WTC11 (cell line): Measurements from ENCODE around the gene TMEM97. TPM values are rescaled to one million over a fixed set of nuclear protein-coding genes. Genes with fewer than 3 reads are reported as not detected.

Source experiments
- ATAC-seq: fragments of 200-7000 bp; cut with Tn5 transposase; 2 replicates; pipeline ENCODE4 v1.10.0; 2021; ENCODE audit warnings: mild to moderate bottlenecking, moderate library complexity
- CTCF ChIA-PET: fragments of 300-600 bp; sonication (Branson Sonifier 250); formaldehyde crosslinking; loops from one replicate; lab custom pipeline; 2021; ENCODE audit warnings: antibody characterized with exemption; lab: Charles Lee
- POLR2A ChIA-PET: fragments of 350-600 bp; sonication (Branson Sonifier 250); formaldehyde crosslinking; loops from one replicate; lab custom pipeline; 2021; ENCODE audit warnings: antibody characterized with exemption; lab: Charles Lee
- DNase-seq: peaks from one replicate; pipeline ENCODE4 v3.0.0; 2021; ENCODE audit warnings: low spot score
- H3K27ac Mint-ChIP-seq: 2 replicates; pipeline ENCODE4 v1.8.0; 2021; ENCODE audit warnings: mixed read lengths
- H3K27me3 Mint-ChIP-seq: 2 replicates; pipeline ENCODE4 v1.8.0; 2021; ENCODE audit warnings: low read depth, mild to moderate bottlenecking, moderate library complexity, mixed read lengths
- H3K36me3 Mint-ChIP-seq: 2 replicates; pipeline ENCODE4 v1.8.0; 2021; ENCODE audit warnings: mixed read lengths
- H3K4me1 Mint-ChIP-seq: 2 replicates; pipeline ENCODE4 v1.8.0; 2022; ENCODE audit warnings: mixed read lengths
- H3K4me3 Mint-ChIP-seq: 2 replicates; pipeline ENCODE4 v1.8.0; 2021; ENCODE audit warnings: mild to moderate bottlenecking, moderate library complexity, mixed read lengths
- H3K9me3 Mint-ChIP-seq: 2 replicates; pipeline ENCODE4 v1.8.0; 2021; ENCODE audit warnings: mixed read lengths
- ATF3 ChIP-seq: sonication (generic); formaldehyde crosslinking; conservative IDR thresholded peaks from 2 replicates; pipeline ENCODE4 v1.8.1; 2022; ENCODE audit warnings: mild to moderate bottlenecking, missing genetic modification reagents
- CBFB ChIP-seq: sonication (generic); formaldehyde crosslinking; IDR thresholded peaks from 2 replicates; pipeline ENCODE4 v1.8.1; 2022; ENCODE audit warnings: mild to moderate bottlenecking, low read depth, missing genetic modification reagents
- CREB1 ChIP-seq: sonication (generic); formaldehyde crosslinking; IDR thresholded peaks from 2 replicates; pipeline ENCODE4 v1.8.0; 2023; ENCODE audit warnings: mild to moderate bottlenecking, missing genetic modification reagents
- ESRRA ChIP-seq: sonication (generic); formaldehyde crosslinking; IDR thresholded peaks from 2 replicates; pipeline ENCODE4 v1.8.1; 2022; ENCODE audit warnings: mild to moderate bottlenecking, missing genetic modification reagents, borderline replicate concordance
- FOXP1 ChIP-seq: sonication (generic); formaldehyde crosslinking; IDR thresholded peaks from 2 replicates; pipeline ENCODE4 v1.8.0; 2022; ENCODE audit warnings: missing genetic modification reagents, mild to moderate bottlenecking, moderate library complexity, borderline replicate concordance
- FOXP4 ChIP-seq: sonication (generic); formaldehyde crosslinking; IDR thresholded peaks from 2 replicates; pipeline ENCODE4 v1.8.0; 2022; ENCODE audit warnings: mild to moderate bottlenecking, missing genetic modification reagents
- HMGA2 ChIP-seq: fragments of 250-450 bp; sonication (Bioruptor Pico); IDR thresholded peaks from 2 replicates; pipeline ENCODE4 v1.4.0; 2021; ENCODE audit warnings: mild to moderate bottlenecking, moderate library complexity
- JUN ChIP-seq: sonication (generic); formaldehyde crosslinking; IDR thresholded peaks from 2 replicates; pipeline ENCODE4 v1.8.0; 2023; ENCODE audit warnings: mild to moderate bottlenecking, missing genetic modification reagents
- NR3C1 ChIP-seq: sonication (generic); formaldehyde crosslinking; conservative IDR thresholded peaks from 2 replicates; pipeline ENCODE4 v1.8.1; 2023; ENCODE audit warnings: low read depth, mild to moderate bottlenecking, missing genetic modification reagents
- TCF7 ChIP-seq: sonication (generic); formaldehyde crosslinking; IDR thresholded peaks from 2 replicates; pipeline ENCODE4 v1.8.0; 2022; ENCODE audit warnings: mild to moderate bottlenecking, low read depth, missing genetic modification reagents, moderate library complexity
- ZBTB21 ChIP-seq: sonication (generic); formaldehyde crosslinking; IDR thresholded peaks from 2 replicates; pipeline ENCODE4 v1.8.1; 2023; ENCODE audit warnings: mild to moderate bottlenecking, missing genetic modification reagents, borderline replicate concordance
- ZNF138 ChIP-seq: sonication (generic); formaldehyde crosslinking; conservative IDR thresholded peaks from 2 replicates; pipeline ENCODE4 v1.8.1; 2022; ENCODE audit warnings: mild to moderate bottlenecking, moderate library complexity, missing genetic modification reagents
- ZNF232 ChIP-seq: sonication (generic); formaldehyde crosslinking; IDR thresholded peaks from 2 replicates; pipeline ENCODE4 v1.8.0; 2022; ENCODE audit warnings: mild to moderate bottlenecking, missing genetic modification reagents
- total RNA-seq: library from RNA; stranded (reverse); gene quantifications from 3 replicates; pipeline ENCODE4 v1.2.3, GENCODE V29; 2021
- TF ChIP-seq, protein P1 (sequence below): sonication (generic); formaldehyde crosslinking; IDR thresholded peaks from 2 replicates; pipeline ENCODE4 v1.8.0; 2023; ENCODE audit warnings: mild to moderate bottlenecking, missing genetic modification reagents
- TF ChIP-seq, protein P2 (sequence below): fragments of 250-450 bp; sonication (Bioruptor Pico); IDR thresholded peaks from 2 replicates; pipeline ENCODE4 v1.9.0; 2021; ENCODE audit warnings: mild to moderate bottlenecking
- TF ChIP-seq, protein P3 (sequence below): fragments of 250-450 bp; sonication (Bioruptor Pico); IDR thresholded peaks from 2 replicates; pipeline ENCODE4 v1.9.0; 2021; ENCODE audit warnings: moderate library complexity, mild to moderate bottlenecking, inconsistent platforms, borderline replicate concordance
- TF ChIP-seq, protein P4 (sequence below): sonication (generic); formaldehyde crosslinking; IDR thresholded peaks from 2 replicates; pipeline ENCODE4 v1.8.0; 2022; ENCODE audit warnings: missing genetic modification reagents

The TMEM97 gene
- total RNA-seq, 1 experiment from 2014 or later, result 68.0 TPM

GRCh38 chr17:28371245-28372202 is 52.5 kb downstream of the TMEM97 start, which contains the start of gene SARM1 (continued):
- TF ChIP-seq, protein P1, sequence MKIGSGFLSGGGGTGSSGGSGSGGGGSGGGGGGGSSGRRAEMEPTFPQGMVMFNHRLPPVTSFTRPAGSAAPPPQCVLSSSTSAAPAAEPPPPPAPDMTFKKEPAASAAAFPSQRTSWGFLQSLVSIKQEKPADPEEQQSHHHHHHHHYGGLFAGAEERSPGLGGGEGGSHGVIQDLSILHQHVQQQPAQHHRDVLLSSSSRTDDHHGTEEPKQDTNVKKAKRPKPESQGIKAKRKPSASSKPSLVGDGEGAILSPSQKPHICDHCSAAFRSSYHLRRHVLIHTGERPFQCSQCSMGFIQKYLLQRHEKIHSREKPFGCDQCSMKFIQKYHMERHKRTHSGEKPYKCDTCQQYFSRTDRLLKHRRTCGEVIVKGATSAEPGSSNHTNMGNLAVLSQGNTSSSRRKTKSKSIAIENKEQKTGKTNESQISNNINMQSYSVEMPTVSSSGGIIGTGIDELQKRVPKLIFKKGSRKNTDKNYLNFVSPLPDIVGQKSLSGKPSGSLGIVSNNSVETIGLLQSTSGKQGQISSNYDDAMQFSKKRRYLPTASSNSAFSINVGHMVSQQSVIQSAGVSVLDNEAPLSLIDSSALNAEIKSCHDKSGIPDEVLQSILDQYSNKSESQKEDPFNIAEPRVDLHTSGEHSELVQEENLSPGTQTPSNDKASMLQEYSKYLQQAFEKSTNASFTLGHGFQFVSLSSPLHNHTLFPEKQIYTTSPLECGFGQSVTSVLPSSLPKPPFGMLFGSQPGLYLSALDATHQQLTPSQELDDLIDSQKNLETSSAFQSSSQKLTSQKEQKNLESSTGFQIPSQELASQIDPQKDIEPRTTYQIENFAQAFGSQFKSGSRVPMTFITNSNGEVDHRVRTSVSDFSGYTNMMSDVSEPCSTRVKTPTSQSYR (CRISPR knock-in tag), result no peak
- no peak for TF ChIP-seq ZBTB21 (CRISPR knock-in tag)
- no peak for TF ChIP-seq ZNF138 (CRISPR knock-in tag)
- TF ChIP-seq, protein P2, sequence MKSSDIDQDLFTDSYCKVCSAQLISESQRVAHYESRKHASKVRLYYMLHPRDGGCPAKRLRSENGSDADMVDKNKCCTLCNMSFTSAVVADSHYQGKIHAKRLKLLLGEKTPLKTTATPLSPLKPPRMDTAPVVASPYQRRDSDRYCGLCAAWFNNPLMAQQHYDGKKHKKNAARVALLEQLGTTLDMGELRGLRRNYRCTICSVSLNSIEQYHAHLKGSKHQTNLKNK (CRISPR knock-in tag), result no peak
- 0 out of 2 replicates have a peak, but pooled peaks have one; percentile 28 for TF ChIP-seq JUN
- TF ChIP-seq ZNF232 (CRISPR knock-in tag), result no peak

GRCh38 chr17:28372203-28372944 is 53.4 kb downstream of the TMEM97 start:
- DNase-seq (peak; percentile 33), ATAC-seq (no peak)
- POLR2A ChIA-PET, result no interaction called here
- CTCF ChIA-PET, result interaction anchor here (0.6 to 2.4 kb wide), 4 partner anchors 36 to 89 kb away, joined by 4 to 15 read pairs (median 5); partner anchors contain the start of genes IFT20 and TNFAIP1
- H3K27me3 Mint-ChIP-seq, result peaks cover 45% of the 10 kb centered on the region
- peaks cover 21% of the 10 kb centered on the region for H3K4me1 Mint-ChIP-seq
- TF ChIP-seq FOXP1 (0 out of 2 replicates have a peak, but pooled peaks have one; percentile 15), FOXP4 (CRISPR knock-in tag) (0 out of 2 replicates have a peak, but pooled peaks have one; percentile 47), NR3C1 (CRISPR knock-in tag) (0 out of 2 replicates have a peak, but pooled peaks have one; percentile 74), HMGA2 (CRISPR knock-in tag) (no peak), CBFB (CRISPR knock-in tag) (0 out of 2 replicates have a peak, but pooled peaks have one; percentile 28), ESRRA (0 out of 2 replicates have a peak, but pooled peaks have one; percentile 31), ATF3 (CRISPR knock-in tag) (no peak), CREB1 (CRISPR knock-in tag) (no peak), TCF7 (CRISPR knock-in tag) (no peak)
- TF ChIP-seq, protein P3, sequence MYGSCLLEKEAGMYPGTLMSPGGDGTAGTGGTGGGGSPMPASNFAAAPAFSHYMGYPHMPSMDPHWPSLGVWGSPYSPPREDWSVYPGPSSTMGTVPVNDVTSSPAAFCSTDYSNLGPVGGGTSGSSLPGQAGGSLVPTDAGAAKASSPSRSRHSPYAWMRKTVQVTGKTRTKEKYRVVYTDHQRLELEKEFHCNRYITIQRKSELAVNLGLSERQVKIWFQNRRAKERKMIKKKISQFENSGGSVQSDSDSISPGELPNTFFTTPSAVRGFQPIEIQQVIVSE, result no peak
- TF ChIP-seq, protein P4, sequence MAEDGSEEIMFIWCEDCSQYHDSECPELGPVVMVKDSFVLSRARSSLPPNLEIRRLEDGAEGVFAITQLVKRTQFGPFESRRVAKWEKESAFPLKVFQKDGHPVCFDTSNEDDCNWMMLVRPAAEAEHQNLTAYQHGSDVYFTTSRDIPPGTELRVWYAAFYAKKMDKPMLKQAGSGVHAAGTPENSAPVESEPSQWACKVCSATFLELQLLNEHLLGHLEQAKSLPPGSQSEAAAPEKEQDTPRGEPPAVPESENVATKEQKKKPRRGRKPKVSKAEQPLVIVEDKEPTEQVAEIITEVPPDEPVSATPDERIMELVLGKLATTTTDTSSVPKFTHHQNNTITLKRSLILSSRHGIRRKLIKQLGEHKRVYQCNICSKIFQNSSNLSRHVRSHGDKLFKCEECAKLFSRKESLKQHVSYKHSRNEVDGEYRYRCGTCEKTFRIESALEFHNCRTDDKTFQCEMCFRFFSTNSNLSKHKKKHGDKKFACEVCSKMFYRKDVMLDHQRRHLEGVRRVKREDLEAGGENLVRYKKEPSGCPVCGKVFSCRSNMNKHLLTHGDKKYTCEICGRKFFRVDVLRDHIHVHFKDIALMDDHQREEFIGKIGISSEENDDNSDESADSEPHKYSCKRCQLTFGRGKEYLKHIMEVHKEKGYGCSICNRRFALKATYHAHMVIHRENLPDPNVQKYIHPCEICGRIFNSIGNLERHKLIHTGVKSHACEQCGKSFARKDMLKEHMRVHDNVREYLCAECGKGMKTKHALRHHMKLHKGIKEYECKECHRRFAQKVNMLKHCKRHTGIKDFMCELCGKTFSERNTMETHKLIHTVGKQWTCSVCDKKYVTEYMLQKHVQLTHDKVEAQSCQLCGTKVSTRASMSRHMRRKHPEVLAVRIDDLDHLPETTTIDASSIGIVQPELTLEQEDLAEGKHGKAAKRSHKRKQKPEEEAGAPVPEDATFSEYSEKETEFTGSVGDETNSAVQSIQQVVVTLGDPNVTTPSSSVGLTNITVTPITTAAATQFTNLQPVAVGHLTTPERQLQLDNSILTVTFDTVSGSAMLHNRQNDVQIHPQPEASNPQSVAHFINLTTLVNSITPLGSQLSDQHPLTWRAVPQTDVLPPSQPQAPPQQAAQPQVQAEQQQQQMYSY (CRISPR knock-in tag), result peak; percentile 40; the same call in 1 of the 2 replicates
- H3K27ac Mint-ChIP-seq, result no peak overlapping the region
- H3K4me3 Mint-ChIP-seq, result peak overlapping the region; percentile 58
- no peaks in the 10 kb centered on the region for H3K9me3 Mint-ChIP-seq
- no peaks in the 10 kb centered on the region for H3K36me3 Mint-ChIP-seq
